A673 (cell line): Measurements from ENCODE around the gene PCBP3. TPM values are rescaled to one million over a fixed set of nuclear protein-coding genes. Genes with fewer than 3 reads are reported as not detected.

ENCODE experiments used
- BruUV-seq: library from RNA; stranded (reverse); fragments of 400-500 nt; replicated peaks from 2 replicates; lab custom pipeline; 2021; lab: Mats Ljungman, UMichigan
- CTCF ChIA-PET: fragments of 300-600 bp; sonication (Branson Sonifier 250); formaldehyde crosslinking; loops from one replicate; lab custom pipeline; 2022; ENCODE audit warnings: antibody characterized with exemption; lab: Charles Lee
- POLR2A ChIA-PET: fragments of 300-600 bp; sonication (Branson Sonifier 250); formaldehyde crosslinking; loops from one replicate; lab custom pipeline; 2022; ENCODE audit warnings: antibody characterized with exemption; ENCODE audit not compliant: low non-redundant PET; lab: Charles Lee
- DNase-seq: peaks from one replicate; pipeline ENCODE4 v3.0.0-alpha.2; 2015; ENCODE audit warnings: low spot score
- H3K27ac ChIP-seq: fragments of 200-600 bp; sonication (generic); 2 replicates; pipeline ENCODE4 v1.5.1; 2016; ENCODE audit warnings: mixed run types, low read depth, mild to moderate bottlenecking, mixed read lengths, antibody characterized with exemption, low read length; ENCODE audit not compliant: poor library complexity, severe bottlenecking
- H3K27me3 ChIP-seq: fragments of 200-600 bp; sonication (generic); replicated peaks from 2 replicates; pipeline ENCODE4 v1.6.1; 2017; ENCODE audit warnings: mixed run types, low read depth, mild to moderate bottlenecking, mixed read lengths, antibody characterized with exemption, low read length; ENCODE audit not compliant: insufficient read depth, poor library complexity
- H3K36me3 ChIP-seq: fragments of 200-600 bp; sonication (generic); 2 replicates; pipeline ENCODE4 v1.6.1; 2016; ENCODE audit warnings: mixed run types, mild to moderate bottlenecking, mixed read lengths, antibody characterized with exemption, low read length; ENCODE audit not compliant: insufficient read depth, poor library complexity, severe bottlenecking
- H3K4me1 ChIP-seq: fragments of 200-600 bp; sonication (generic); 2 replicates; pipeline ENCODE4 v1.6.1; 2017; ENCODE audit warnings: mixed run types, mild to moderate bottlenecking, mixed read lengths, antibody characterized with exemption, low read length; ENCODE audit not compliant: insufficient read depth, poor library complexity, severe bottlenecking
- H3K4me3 ChIP-seq: fragments of 200-600 bp; sonication (generic); 2 replicates; pipeline ENCODE4 v1.5.1; 2016; ENCODE audit warnings: low read depth, mixed run types, mild to moderate bottlenecking, mixed read lengths, low read length; ENCODE audit not compliant: poor library complexity, severe bottlenecking
- H3K9me3 ChIP-seq: fragments of 200-600 bp; sonication (generic); 2 replicates; pipeline ENCODE4 v1.6.1; 2016; ENCODE audit warnings: mixed run types, low read depth, mild to moderate bottlenecking, mixed read lengths, antibody characterized with exemption, low read length; ENCODE audit not compliant: poor library complexity, severe bottlenecking
- EZH2 ChIP-seq: fragments of 200-600 bp; sonication (generic); IDR thresholded peaks from 2 replicates; pipeline ENCODE4 v1.6.1; 2017; ENCODE audit warnings: borderline replicate concordance, low read depth, mild to moderate bottlenecking, mixed read lengths, antibody characterized with exemption, low read length; ENCODE audit not compliant: poor library complexity, severe bottlenecking
- intact Hi-C: fragments of 100-400 bp; cut with micrococcal nuclease; formaldehyde crosslinking; loops from one replicate; pipeline ENCODE4 v1.10.0; 2022; ENCODE audit not compliant: unreplicated experiment
- total RNA-seq: library from RNA; stranded (reverse); gene quantifications from 2 replicates; pipeline ENCODE4 v1.2.3, GENCODE V29; 2021
- TF ChIP-seq, protein P1 (sequence below): fragments of 300-800, 200-600 bp; sonication (generic); conservative IDR thresholded peaks from 2 replicates; pipeline ENCODE4 v1.5.1; 2017; ENCODE audit warnings: low read depth, mild to moderate bottlenecking, antibody characterized with exemption, low read length, moderate library complexity, mixed read lengths

PCBP3 gene
- total RNA-seq, 1 experiment from 2014 or later, result 25.6 TPM

DNA sequence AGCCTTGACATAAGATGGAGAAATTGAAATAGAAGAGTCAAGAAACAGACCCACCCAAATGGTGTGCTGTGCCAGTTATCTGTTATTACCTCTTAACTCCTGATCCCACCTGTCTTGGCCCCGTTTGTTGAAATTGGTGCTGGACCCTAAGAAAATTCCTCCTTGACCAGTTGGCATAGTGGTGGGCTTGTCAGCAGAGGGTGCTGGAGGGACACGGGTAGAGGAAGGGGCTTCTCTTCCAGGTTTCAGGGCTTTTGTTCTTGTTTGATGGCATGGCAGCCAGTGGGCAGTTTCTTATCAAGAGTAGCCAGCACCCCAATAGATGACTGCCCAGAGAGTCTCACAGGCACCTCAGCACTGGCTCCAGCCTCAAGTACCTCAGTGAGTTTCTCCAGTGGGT, 51.6 kb downstream of the PCBP3 start:
- H3K4me3 ChIP-seq, result no peak overlapping the region
- no peaks in the 10 kb centered on the region for H3K27me3 ChIP-seq
- H3K4me1 ChIP-seq, result no peaks in the 10 kb centered on the region
- POLR2A ChIA-PET, result no interaction called here
- TF ChIP-seq, protein P1, sequence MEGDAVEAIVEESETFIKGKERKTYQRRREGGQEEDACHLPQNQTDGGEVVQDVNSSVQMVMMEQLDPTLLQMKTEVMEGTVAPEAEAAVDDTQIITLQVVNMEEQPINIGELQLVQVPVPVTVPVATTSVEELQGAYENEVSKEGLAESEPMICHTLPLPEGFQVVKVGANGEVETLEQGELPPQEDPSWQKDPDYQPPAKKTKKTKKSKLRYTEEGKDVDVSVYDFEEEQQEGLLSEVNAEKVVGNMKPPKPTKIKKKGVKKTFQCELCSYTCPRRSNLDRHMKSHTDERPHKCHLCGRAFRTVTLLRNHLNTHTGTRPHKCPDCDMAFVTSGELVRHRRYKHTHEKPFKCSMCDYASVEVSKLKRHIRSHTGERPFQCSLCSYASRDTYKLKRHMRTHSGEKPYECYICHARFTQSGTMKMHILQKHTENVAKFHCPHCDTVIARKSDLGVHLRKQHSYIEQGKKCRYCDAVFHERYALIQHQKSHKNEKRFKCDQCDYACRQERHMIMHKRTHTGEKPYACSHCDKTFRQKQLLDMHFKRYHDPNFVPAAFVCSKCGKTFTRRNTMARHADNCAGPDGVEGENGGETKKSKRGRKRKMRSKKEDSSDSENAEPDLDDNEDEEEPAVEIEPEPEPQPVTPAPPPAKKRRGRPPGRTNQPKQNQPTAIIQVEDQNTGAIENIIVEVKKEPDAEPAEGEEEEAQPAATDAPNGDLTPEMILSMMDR, result peak; percentile 43
- TF ChIP-seq EZH2, result no peak
- no TSS peak for BruUV-seq
- H3K9me3 ChIP-seq, result no peaks in the 10 kb centered on the region
- CTCF ChIA-PET, result no interaction called here
- peak; percentile 14 for DNase-seq
- no peak overlapping the region for H3K27ac ChIP-seq
- no peaks in the 10 kb centered on the region for H3K36me3 ChIP-seq
- intact Hi-C loops, result no loop called here

DNA sequence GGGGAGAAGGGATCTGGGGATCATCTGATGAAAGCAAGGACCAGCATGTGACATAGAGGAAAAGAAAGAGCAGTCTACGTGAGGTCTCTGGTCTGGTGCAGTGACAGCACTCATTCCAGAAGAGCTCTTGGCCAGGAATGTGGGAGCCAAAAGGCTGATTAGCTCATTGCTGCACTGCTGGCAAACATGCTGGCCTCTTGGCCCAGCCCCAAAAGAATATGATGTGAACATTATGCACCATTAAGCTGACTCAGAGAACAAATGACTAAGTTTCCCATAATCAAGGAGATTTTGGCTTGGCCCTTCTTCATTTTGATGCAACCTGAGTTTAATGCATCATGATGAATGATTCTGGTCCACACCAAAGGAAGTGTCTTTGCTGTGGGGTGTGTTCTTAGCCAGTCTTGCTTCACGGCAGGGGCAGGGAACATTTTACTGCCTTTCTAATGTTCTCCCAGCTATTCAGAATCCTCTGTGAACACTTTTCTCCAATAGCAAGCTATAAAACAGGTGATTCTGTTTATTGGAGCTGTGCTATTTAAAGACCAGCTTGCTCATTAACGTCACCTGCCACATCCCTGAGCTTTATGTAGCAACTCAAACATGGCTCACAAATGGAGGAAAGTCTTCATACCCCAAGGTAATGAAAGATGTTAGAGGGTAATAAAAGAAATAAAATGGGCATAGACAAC, 55.1 kb downstream of the PCBP3 start:
- BruUV-seq, result no TSS peak
- ChIA-PET POLR2A (interaction anchor here (0.7 kb wide), 1 partner anchor 8 kb away, joined by 3 read pairs; no protein-coding TSS in a partner anchor), CTCF (no interaction called here)
- no peak for TF ChIP-seq EZH2
- TF ChIP-seq, protein P1, result no peak
- DNase-seq, result peak; percentile 50
- Histone ChIP-seq H3K4me1 (no peaks in the 10 kb centered on the region), H3K9me3 (no peaks in the 10 kb centered on the region), H3K27me3 (no peaks in the 10 kb centered on the region), H3K36me3 (no peaks in the 10 kb centered on the region), H3K4me3 (no peak overlapping the region), H3K27ac (no peak overlapping the region)
- intact Hi-C loops, result loop anchor here (2.0 kb wide), 1 partner anchor 20 kb away; no protein-coding TSS in a partner anchor

DNA sequence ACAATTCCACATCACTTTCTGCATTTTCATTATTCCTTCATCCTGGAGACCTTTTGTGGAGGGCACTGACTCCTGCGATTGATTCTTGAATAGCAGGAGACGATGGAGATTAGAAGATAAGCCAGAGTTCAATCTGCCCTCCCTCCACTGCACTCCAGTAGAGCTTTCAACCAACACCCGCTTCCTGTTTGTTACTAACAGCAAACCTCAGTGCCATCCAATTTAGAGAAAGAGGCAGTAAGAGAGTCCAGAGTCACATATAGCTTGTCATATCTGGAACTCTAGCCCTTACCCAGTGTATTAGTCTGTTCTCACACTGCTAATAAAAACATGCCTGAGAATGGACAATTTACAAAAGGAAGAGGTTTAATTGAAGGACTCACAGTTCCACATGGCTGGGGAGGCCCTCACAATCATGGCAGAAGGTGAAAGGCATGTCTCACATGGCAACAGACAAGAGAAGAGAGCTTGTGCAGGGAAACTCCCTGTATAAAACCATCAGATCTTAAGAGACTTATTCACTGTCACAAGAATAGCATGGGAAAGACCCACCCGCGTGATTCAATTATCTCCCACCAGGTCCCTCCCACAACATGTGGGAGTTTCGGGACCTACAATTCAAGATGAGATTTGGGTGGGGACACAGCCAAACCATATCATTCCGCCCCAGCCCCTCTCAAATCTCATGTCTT, 55.9 kb downstream of the PCBP3 start:
- TF ChIP-seq, protein P1, result no peak
- no peak for TF ChIP-seq EZH2
- Histone ChIP-seq H3K4me1 (no peaks in the 10 kb centered on the region), H3K27ac (no peak overlapping the region), H3K9me3 (no peaks in the 10 kb centered on the region), H3K27me3 (no peaks in the 10 kb centered on the region), H3K36me3 (no peaks in the 10 kb centered on the region), H3K4me3 (no peak overlapping the region)
- intact Hi-C loops, result loop anchor here (2.0 kb wide), 1 partner anchor 19 kb away; no protein-coding TSS in a partner anchor
- no TSS peak for BruUV-seq
- CTCF ChIA-PET, result no interaction called here
- no peak for DNase-seq
- POLR2A ChIA-PET, result interaction anchor here (0.7 kb wide), 1 partner anchor 9 kb away, joined by 3 read pairs; no protein-coding TSS in a partner anchor
